HG03520 (cell line): Measurements from ENCODE around the gene PTPRCAP.
"Not testable (repeated sequence)": the region's sequence is repeated elsewhere in the genome, so short reads cannot be mapped to it uniquely, and the experiment has no call there.

Source experiments
- ATAC-seq: cut with Tn5 transposase; IDR thresholded peaks from one replicate; pipeline ENCODE4 v1.9.1; 2021; ENCODE audit warnings: mild to moderate bottlenecking, moderate library complexity; ENCODE audit not compliant: unreplicated experiment

The PTPRCAP gene

GRCh38 chr11:67410984-67411784, 26.3 kb downstream of the PTPRCAP start:
- no peak for ATAC-seq

GRCh38 chr11:67410369-67410831, 27.1 kb downstream of the PTPRCAP start:
- ATAC-seq = no peak

- no peak for ATAC-seq
These were observed 27.6 kb downstream of the PTPRCAP start for GRCh38 chr11:67409781-67410368.

- ATAC-seq = no peak
These were observed 28.2 kb downstream of the PTPRCAP start for GRCh38 chr11:67409261-67409666.

GRCh38 chr11:67408437-67409200, 28.9 kb downstream of the PTPRCAP start:
- no peak for ATAC-seq

- no peak for ATAC-seq
These were observed 29.8 kb downstream of the PTPRCAP start for GRCh38 chr11:67407688-67408163.

- ATAC-seq = no peak
These were observed 30.4 kb downstream of the PTPRCAP start for GRCh38 chr11:67406969-67407687.

GRCh38 chr11:67406420-67406968, 31.0 kb downstream of the PTPRCAP start:
- ATAC-seq = no peak

- no peak for ATAC-seq
These were observed 31.7 kb downstream of the PTPRCAP start for GRCh38 chr11:67405688-67406339.

GRCh38 chr11:67405196-67405567, 32.3 kb downstream of the PTPRCAP start:
- ATAC-seq = no peak

- ATAC-seq = no peak
These were observed 32.8 kb downstream of the PTPRCAP start for GRCh38 chr11:67404515-67405195.

- not testable (repeated sequence) for ATAC-seq
These were observed 34.4 kb downstream of the PTPRCAP start for GRCh38 chr11:67403085-67403484.

- not testable (repeated sequence) for ATAC-seq
These were observed 35.2 kb downstream of the PTPRCAP start for GRCh38 chr11:67402192-67402839.

GRCh38 chr11:67401495-67402191, 35.8 kb downstream of the PTPRCAP start, which contains the start of gene PPP1CA:
Gene PPP1CA (minus strand): TSS chr11:67401858. CDS start chr11:67401782, 76 bp downstream.
- ATAC-seq = peak; percentile 47

GRCh38 chr11:67400942-67401494, 36.5 kb downstream of the PTPRCAP start:
- peak; percentile 11 for ATAC-seq

GRCh38 chr11:67400251-67400941, 37.1 kb downstream of the PTPRCAP start:
- ATAC-seq = no peak
